Lung (tissue), 12 donors: ENCODE measurements around the gene PCDH1. TPM values are rescaled to one million over a fixed set of nuclear protein-coding genes. Genes with fewer than 3 reads are reported as not detected.

Source experiments
- ATAC-seq: fragments of 200-7000 bp; cut with Tn5 transposase; one replicate; pipeline ENCODE4 v1.9.1; 2020; ENCODE audit warnings: moderate number of reproducible peaks; ENCODE audit not compliant: insufficient read depth, low FRiP score
- DNase-seq, 3 donors: peaks; one replicate each; pipeline ENCODE4 v3.0.0-alpha.2; 2013 to 2017
- H3K27ac ChIP-seq, 2 donors: one replicate each; pipeline ENCODE4 v1.5.1; 2013; ENCODE audit warnings: mild to moderate bottlenecking in 2 of 2, moderate library complexity in 2 of 2, control low read depth in 1 of 2, inconsistent platforms in 1 of 2, low read depth in 1 of 2, low read length in 1 of 2
- H3K27me3 ChIP-seq, 3 donors: one replicate each; pipeline ENCODE4 v1.5.1; 2013; ENCODE audit warnings: low read length in 2 of 3; ENCODE audit not compliant: control insufficient read depth in 3 of 3, insufficient read depth in 3 of 3
- H3K36me3 ChIP-seq, 4 donors: one replicate each; pipeline ENCODE4 v1.5.1; 2013; ENCODE audit warnings: low read length in 4 of 4, mild to moderate bottlenecking in 1 of 4, moderate library complexity in 1 of 4; ENCODE audit not compliant: control insufficient read depth in 4 of 4, insufficient read depth in 4 of 4
- H3K4me1 ChIP-seq, 5 donors: one replicate each; pipeline ENCODE4 v1.5.1; 2013; ENCODE audit warnings: low read length in 5 of 5, mild to moderate bottlenecking in 2 of 5, moderate library complexity in 1 of 5; ENCODE audit not compliant: control insufficient read depth in 5 of 5, insufficient read depth in 5 of 5
- H3K4me3 ChIP-seq: one replicate; pipeline ENCODE4 v1.5.1; 2013; ENCODE audit warnings: mild to moderate bottlenecking, control low read depth, moderate library complexity
- H3K9ac ChIP-seq, 2 donors: one replicate each; pipeline ENCODE4 v1.5.1; 2013; ENCODE audit warnings: low read length in 2 of 2, control low read depth in 1 of 2; ENCODE audit not compliant: insufficient read depth in 1 of 2
- H3K9me3 ChIP-seq, 4 donors: one replicate each; pipeline ENCODE4 v1.5.1; 2013; ENCODE audit warnings: low read length in 3 of 4, mild to moderate bottlenecking in 1 of 4, moderate library complexity in 1 of 4; ENCODE audit not compliant: control insufficient read depth in 4 of 4, insufficient read depth in 3 of 4
- WGBS, 2 donors: extraction: QIAGEN DNeasy Blood & Tissue Kit; methylation state at CpG; one replicate each; pipeline ENCODE4 v1.1.7; 2013; 5-methylcytosine and 5-hydroxymethylcytosine counted together
- polyA plus RNA-seq, 2 donors: library from polyadenylated mRNA; stranded (reverse); fragments of 200-250 nt; gene quantifications; one replicate each; pipeline ENCODE4 v1.2.1, GENCODE V29; 2013
- total RNA-seq, 2 donors: library from RNA; depleted of rRNA in 1 of 2; stranded (reverse); fragments of >200 nt in 1 of 2; gene quantifications; one replicate each; pipeline ENCODE4 v1.2.1, GENCODE V29; 2014 to 2021
- TF ChIP-seq, protein P1 (sequence below): IDR thresholded peaks from 2 replicates; pipeline ENCODE4 v1.5.1; 2012; ENCODE audit warnings: mild to moderate bottlenecking; ENCODE audit errors: control extremely low read depth, extremely low read depth
- donor health status: control.
- donor health status: control.
- donor health status: Bipolar disorder and iron deficiency.
- donor health status: healthy.
- donor health status: DM: yes; HTN: yes; CAD: no.

The PCDH1 gene
- total and polyA plus RNA-seq, 4 donors, result 18.2 to 70.2 (median 44.4) TPM

DNA sequence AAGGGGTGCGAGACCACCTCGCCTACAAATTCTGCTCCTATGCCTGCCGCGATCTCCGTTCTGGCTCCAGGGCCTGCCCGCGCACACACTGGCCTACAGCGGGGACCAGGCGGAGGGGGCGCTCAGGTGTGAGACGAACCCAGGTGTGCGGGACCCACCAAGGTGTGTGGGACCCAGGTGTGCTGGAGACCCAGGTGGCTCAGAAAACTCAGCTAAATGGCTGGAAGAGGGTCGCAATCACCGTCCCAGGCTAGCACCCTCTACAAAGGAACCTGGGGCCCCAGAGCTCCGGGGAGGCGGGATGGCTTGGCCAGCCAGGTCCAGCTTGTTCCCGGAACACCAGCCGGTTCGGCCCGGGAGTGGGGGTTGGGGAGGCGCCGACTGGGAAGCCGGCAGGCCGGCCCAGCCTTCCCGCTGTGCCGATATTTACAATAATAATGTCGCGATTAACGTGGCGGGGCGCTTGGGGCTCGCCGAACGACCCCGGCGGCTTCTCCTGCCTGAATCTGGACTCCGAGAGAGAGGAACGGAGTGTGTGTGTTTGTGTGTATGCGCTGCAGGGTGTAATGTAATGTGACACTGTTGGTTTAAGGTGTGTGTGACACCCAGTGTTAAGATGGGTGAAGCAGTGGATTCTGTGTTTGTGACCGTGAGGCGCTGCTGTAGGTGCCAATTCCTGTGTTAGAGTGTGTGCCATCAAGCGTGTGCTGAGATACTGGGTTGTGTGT is 1.4 kb downstream of the PCDH1 start:
- Histone ChIP-seq H3K36me3 (no peaks in the 10 kb centered on the region), H3K27me3 (peaks cover 0 to 59% (median 43%) of the 10 kb centered on the region in 3 donors), H3K9ac (no peak overlapping the region), H3K4me1 (peaks cover 0 to 23% (median 6%) of the 10 kb centered on the region in 5 donors), H3K27ac (peak overlapping the region; percentile 74 to 82), H3K4me3 (peak overlapping the region; percentile 86), H3K9me3 (no peaks in the 10 kb centered on the region)
- TF ChIP-seq, protein P1, sequence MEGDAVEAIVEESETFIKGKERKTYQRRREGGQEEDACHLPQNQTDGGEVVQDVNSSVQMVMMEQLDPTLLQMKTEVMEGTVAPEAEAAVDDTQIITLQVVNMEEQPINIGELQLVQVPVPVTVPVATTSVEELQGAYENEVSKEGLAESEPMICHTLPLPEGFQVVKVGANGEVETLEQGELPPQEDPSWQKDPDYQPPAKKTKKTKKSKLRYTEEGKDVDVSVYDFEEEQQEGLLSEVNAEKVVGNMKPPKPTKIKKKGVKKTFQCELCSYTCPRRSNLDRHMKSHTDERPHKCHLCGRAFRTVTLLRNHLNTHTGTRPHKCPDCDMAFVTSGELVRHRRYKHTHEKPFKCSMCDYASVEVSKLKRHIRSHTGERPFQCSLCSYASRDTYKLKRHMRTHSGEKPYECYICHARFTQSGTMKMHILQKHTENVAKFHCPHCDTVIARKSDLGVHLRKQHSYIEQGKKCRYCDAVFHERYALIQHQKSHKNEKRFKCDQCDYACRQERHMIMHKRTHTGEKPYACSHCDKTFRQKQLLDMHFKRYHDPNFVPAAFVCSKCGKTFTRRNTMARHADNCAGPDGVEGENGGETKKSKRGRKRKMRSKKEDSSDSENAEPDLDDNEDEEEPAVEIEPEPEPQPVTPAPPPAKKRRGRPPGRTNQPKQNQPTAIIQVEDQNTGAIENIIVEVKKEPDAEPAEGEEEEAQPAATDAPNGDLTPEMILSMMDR, result no peak
- DNase-seq, result peak in 1 of 3 donors; percentile 47
- WGBS, 2 donors, result 2 to 4% methylated on average over 42 of the region's 42 CpGs
- no peak for ATAC-seq

DNA sequence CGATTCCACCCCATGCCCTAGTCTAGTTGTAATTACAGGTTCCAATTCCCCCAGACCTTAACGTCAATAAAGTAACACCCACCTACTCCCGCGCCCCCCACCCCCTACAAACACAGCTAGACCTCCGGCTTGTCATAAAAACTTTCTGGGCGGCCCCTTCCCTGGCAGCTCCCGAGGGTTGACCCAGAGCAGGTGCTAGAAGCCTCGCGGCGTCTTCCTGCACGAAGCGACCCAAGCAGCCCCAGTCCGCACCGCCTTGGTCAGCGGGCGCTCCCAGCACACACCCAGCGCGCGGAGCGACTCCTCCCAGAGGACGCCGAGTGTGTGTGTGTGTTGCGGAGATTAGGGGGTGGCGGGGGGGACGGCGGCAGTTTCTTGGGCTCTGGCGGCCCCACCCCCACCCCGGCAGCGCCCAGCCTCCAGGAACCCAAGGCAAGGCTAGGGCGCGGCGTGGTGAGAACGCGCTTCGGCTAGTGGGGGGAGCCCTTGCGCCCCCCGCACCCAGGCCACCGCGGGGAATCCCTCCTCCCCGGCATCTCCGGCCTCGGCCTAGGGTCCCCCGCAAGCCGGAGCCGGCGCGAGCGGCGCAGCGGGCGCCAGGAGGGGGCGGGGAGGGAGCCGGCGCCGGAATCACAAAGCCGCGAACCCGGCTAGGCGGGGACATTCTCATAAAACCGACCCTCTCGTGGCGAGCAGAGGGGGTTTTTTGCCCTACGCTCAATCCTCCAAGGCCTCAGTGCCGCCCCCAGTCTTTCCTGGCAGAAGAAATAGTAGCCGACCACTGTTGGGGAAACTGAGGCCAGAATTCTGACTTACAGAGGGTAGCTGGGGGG is 2.2 kb downstream of the PCDH1 start:
- Histone ChIP-seq H3K36me3 (no peaks in the 10 kb centered on the region), H3K9ac (no peak overlapping the region), H3K9me3 (no peaks in the 10 kb centered on the region), H3K4me1 (peaks cover 0 to 23% (median 11%) of the 10 kb centered on the region in 5 donors), H3K27me3 (peaks cover 0 to 59% (median 44%) of the 10 kb centered on the region in 3 donors), H3K4me3 (peak overlapping the region; percentile 86), H3K27ac (peak overlapping the region; percentile 74 to 82)
- 1 to 2% methylated on average over 42 to 65 of the region's 65 CpGs for WGBS, 2 donors
- peak; percentile 39 to 56 (median 53) for DNase-seq
- peak; percentile 10 for ATAC-seq
- TF ChIP-seq, protein P1, result no peak

DNA sequence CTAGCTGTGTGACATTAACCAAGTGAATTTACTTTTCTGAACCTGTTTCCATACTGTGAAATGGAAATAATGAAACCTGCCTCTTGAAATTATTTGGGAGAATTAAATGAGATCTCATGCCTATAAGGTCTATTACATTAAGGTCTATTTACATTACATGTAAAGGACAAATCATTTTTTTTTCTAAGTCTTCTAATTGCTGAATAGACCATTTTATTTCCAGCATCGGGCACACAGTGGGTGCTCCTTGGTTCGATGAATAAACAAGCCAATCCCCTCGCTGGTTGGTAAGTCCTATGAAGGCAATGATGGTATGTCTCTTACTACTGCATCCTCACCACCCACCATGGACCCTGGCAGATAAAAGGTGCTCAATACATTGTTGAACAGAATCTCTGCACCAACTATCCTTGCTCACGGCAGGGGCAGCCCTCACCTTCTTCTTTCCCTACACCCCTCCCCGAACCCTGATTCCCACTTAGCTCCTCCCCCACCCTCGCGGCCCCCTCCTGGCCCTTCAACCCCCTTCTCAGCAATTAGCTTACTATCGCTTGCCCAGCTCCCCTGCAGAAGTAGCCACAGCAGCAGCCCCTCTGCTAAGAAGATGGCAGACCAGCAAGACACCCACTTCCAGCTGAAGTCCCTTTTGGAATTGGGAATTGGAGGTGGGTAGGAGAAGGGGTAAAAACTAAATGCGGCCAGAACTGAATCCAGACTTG is 3.0 kb downstream of the PCDH1 start:
- ATAC-seq, result no peak
- H3K4me1 ChIP-seq, result peaks cover 0 to 23% (median 13%) of the 10 kb centered on the region in 5 donors
- peak overlapping the region; percentile 74 to 82 for H3K27ac ChIP-seq
- H3K36me3 ChIP-seq, result no peaks in the 10 kb centered on the region
- 19 to 20% methylated on average over 9 of the region's 9 CpGs for WGBS, 2 donors
- TF ChIP-seq, protein P1, result no peak
- DNase-seq, result no peak
- H3K9ac ChIP-seq, result no peak overlapping the region
- peak overlapping the region; percentile 86 for H3K4me3 ChIP-seq
- no peaks in the 10 kb centered on the region for H3K9me3 ChIP-seq
- H3K27me3 ChIP-seq, result peaks cover 0 to 54% (median 40%) of the 10 kb centered on the region in 3 donors
